ENCODE results near the gene HLA-DMA.
"Not testable (repeated sequence)": the region's sequence is repeated elsewhere in the genome, so short reads cannot be mapped to it uniquely, and the experiment has no call there.

The HLA-DMA gene

DNA sequence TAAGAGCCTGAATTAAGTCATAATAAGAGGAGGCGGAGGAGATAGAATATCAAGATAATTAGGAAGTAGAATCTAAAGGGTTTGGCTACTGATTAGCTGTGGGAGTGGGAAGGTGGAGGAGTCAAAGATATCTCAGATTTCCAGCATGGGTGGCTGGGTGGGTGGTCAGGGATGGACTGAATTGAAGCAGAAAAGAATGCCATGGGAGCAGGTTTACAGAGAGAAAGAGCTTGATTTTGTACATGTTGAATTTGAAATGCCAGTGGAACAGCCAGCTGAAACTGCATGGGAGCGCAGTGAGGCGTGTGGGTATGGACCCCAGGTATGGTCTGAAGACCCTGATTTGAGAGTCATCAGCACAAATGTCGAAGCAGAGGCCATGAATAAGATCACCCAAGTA is 1.4 kb upstream of the HLA-DMA start:
- DNase-seq, result no peak

- no peak for DNase-seq
Measured at GRCh38 chr6:32953775-32954174, 878 bp upstream of the HLA-DMA start.

DNA sequence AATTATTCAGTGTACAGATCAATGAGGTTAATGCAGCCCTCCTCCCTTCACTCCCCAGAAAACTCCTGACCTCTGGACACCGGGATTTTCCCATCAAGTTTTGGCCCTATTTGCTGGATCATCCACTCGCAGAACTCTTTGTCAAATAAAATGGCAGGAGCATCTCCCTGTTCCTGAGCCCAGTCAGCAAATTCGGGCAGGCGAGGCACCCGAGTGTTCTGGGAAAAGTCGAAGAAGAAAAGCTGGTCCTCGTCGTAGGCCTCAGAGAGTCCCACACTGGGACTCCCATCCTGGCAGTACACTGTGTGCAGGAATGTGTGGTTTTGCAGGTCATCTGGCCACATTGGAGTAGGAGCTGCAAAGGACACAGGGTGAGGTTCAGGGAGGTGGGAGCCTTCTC is 2.4 kb downstream of the HLA-DMA start:
- DNase-seq, result no peak

DNA sequence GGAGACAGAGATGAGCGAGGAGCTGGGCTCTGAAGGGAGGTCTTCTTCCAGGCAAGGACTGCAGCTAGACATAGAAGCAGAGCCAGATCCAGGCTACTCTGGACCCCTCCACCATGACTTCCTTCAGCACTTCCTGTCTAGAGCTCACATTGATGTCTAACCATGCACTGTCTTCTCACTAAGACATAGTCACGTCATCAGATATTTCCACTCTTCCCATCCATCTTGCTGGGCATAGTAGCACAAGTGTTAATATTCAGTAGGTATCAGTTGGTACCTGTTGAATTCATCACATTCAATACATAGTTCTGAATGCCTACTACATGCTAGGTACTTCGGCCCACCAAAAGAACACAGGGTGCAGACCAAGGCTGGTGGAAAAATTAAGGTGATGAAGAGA is 2.9 kb downstream of the HLA-DMA start:
- no peak for DNase-seq

GRCh38 chr6:32949113-32949512 is 3.8 kb downstream of the HLA-DMA start:
- no peak for DNase-seq

- DNase-seq, result peak; percentile 60
Measured at GRCh38 chr6:32947552-32948465, 5.1 kb downstream of the HLA-DMA start.

GRCh38 chr6:32946893-32947292 is 6.0 kb downstream of the HLA-DMA start:
- DNase-seq, result no peak

DNA sequence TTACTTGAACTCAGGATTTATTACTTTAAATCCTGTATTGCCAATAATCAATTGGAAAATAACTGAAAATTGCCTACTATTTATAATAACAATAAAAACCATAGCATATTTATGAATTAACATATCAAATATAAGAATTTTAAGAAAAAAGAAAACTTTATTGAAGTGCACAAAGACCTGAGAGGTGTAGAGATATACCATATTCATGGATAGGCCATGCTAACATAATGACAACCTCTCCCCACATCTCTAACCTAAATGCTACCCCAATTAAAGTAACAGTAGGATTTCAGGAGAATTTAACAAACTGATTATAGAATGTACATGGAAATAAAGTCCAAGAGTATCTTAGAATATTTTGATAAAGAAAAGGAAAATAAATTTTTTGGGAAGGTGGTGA is 6.9 kb downstream of the HLA-DMA start:
- no peak for DNase-seq

DNA sequence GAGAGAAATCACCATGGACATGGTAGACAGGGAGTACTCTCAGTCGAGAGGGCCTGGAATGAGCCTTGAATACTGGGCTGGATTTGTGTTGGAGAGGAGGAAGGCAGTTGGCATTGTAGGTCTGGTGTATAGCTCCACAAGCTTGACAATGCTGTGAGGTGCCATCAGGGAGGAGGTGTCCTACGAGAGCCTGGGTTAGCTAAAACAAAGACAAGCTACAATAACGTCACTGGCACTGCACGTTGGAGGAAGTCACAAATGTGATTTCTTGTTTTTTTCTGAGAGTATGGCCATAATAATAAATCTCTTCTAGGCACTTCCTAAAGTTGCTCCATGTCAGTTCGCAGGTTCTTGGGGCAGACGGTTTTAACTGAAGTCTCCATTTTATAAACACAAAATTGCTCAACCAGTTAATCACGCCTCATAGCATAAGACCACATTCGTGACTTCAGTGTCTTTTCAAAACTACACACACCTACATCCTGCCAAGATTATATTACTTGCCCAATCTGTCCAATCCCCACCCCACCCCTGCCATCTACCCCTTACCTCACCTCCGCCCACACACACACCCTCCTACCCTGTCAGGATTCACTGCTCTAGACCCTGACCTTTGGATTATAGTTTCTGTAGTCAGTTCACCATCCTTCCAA is 7.7 kb downstream of the HLA-DMA start:
- DNase-seq, result no peak

DNA sequence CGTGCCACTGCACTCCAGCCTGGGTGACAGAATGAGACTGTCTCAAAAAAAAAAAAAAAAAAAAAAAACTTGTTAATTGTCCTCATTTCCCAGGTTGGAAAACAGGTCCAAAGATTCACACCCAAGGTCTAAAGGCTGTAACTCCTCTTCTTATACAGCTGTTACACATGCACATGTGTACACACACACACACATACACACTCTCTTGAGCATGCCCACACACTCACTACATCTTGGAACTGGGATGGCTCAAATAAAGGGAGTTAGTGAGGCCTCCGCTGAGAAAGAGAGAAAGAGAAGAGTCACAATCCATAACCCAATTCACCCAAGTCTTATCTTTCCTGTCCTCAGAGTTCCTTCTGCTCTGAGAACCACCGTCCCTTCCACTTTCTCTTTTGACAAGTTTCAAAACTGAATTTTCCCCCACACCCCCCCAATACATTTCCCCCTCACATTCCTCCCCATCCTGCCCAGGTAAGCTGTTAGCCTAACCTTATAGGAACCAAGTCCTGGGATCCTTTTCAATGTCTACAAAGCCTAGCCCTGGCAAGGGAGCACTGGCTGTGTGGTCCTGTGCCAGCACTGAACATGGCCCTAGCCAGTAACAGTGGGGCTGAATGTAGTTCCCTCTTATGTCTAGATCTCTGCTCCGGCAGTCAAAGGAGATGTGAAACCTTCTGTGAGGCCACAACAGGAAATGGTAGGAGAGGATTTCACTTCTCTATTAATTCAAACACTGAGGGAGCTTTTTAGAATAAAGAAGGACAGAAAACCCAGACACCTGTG is 8.8 kb downstream of the HLA-DMA start:
- DNase-seq, result peak; percentile 89

- DNase-seq, result not testable (repeated sequence)
Measured at GRCh38 chr6:32942555-32943123, 10.3 kb downstream of the HLA-DMA start.

GRCh38 chr6:32941214-32941768 is 11.6 kb downstream of the HLA-DMA start:
- no peak for DNase-seq

GRCh38 chr6:32940656-32941213 is 12.2 kb downstream of the HLA-DMA start, which contains the start of gene HLA-DMB:
HLA-DMB (minus strand) TSS chr6:32941028; CDS start chr6:32940807, 221 bp downstream.
- peak; percentile 74 for DNase-seq

DNA sequence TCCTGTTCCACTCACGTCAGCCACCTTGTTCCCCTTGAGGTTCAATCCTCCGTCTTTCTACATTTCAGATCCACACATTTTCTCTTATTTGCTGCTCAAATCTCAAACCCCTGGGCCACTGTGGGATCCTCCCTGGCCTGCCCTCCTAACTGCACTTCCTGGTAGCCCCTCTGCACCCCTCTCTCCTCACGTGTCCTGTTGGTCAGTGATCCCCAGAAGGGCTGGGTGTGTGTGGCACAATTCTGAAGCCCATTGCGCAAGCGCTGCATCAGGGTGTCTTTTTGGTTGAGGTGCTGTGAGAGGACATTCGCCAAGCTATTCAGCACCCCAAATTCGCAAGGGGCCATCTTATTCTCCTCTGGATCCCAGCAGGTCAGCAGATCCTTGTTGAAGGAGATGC is 14.4 kb downstream of the HLA-DMA start:
- DNase-seq, result no peak

DNA sequence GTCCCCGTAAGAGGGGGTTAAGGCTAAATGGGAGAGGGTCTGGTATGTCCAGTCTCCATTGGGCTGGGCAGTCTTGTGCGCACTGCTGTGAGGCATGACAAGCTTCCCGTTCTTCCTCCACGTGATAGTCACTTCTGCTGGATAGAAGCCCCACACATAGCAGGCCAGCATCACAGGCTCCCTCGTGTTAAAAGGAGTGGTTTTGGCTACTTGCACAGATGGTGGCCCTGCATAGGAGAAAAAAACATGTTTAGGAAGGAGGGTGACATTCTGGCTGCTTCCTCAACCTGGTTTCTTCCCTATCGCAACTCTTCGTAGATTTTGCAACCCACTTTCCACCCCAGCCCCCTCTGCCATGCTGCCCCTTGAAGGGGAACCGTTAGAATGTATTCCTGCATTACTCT is 15.7 kb downstream of the HLA-DMA start:
- DNase-seq, result no peak

DNA sequence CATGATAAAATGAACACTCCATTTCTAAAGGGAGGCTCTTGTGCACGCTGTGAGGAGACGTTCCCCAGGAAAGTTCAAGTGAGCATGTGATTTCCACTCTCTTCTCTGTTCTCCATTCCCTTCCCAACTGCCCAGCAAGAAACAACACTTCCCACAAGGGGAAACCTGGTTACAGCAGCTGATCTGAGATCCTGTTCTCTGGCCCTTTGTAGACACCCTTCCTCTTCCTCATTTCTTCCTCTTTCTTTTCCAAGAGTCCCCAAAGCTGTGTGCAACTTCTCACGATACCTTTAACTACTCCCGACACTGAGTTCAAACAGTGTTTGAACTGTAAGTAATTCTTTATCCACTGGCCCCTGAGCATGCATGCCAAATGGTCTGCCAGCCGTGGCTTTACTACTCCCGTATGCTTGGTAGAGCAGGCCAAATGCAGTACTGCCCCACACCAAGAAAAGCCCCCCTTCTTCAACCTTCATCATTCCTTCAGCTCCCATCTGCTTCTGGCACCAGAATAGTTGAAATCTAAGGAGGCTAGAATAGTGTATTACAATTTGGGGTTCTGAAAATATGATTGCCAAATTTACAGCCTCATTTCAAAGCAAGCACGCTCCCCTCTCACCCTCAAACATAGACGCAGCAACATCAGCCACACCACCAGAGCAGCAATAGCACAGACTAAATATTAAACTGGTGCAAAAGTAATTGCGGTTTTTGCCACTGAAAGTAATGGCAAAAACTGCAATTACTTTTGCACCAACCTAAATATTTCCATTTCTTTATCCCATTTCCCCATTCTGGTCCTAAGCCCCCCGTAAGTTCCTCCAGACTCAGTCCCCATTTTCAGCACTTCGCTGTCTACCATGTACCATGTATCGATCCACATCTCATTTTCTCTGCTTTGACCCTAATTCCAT is 16.4 kb downstream of the HLA-DMA start:
- no peak for DNase-seq

- DNase-seq, result no peak
Measured at GRCh38 chr6:32935551-32936238, 17.2 kb downstream of the HLA-DMA start.

DNA sequence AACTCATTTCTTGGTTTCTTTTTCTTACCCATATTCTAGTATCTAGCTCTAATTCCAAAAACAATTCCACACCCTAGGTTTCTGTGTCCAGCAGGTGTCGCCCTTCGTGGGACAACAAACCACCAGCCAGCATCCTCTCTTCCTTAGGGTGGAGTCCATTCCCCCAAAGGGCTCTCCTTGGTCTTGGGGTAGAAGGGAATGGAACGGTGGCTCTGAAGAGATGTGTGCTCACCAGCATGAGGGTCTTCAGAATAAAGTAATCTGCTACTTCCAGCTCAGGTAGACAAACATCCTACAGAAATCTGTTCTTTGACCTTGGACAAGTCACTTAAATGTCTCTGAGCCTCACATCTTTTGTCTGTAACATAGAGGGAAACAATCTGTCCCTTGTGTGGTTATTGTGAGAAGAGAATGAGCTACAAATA is 19.2 kb downstream of the HLA-DMA start:
- DNase-seq, result peak; percentile 72

DNA sequence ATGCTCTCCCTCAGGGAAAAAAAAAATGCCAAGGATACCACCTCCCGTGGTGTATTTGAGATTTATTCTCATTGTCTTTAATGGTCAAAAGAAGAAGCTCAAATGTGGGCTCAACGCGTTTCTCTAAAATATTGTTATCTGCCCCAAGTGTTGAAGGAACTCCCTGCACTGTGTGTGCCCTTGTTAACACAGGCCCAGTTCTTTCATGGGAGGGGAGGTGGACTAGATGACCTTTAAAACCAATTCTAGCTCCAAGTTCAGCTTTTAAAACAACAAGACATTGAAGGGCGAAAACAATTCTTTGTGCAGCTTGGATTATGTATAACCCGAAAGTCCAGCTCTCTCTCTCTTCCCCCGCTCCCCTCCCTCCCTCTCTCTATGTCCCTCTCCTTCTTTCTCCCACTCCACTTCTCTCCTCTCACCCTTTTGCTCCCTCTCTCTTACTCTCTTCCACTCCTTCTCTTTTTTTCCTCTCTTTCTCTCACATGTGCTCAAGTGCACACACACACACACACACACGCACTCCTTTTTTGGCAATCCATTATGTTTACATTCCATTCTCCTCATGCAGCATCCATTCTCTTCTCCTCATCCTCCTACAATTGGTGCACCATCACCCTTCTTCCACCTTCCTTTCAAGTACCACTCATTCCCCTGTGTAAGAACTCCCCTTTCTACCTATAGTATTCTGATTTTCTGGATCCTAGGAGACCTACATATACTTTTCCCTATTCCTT is 20.6 kb downstream of the HLA-DMA start:
- no peak for DNase-seq

GRCh38 chr6:32931211-32931610 is 21.7 kb downstream of the HLA-DMA start:
- DNase-seq, result no peak
